Neuronal stem cell (in vitro differentiated cells): ENCODE data around the gene PTGS2. TPM values are rescaled to one million over a fixed set of nuclear protein-coding genes. Genes with fewer than 3 reads are reported as not detected.

Experiments
- DNase-seq: peaks from one replicate; pipeline ENCODE4 v3.0.0-alpha.2; 2013; ENCODE audit warnings: low spot score
- H2AFZ ChIP-seq: one replicate; pipeline ENCODE4 v1.6.1; 2013; ENCODE audit warnings: mild to moderate bottlenecking, low read length, inconsistent platforms
- H2AK5ac ChIP-seq: 2 replicates; pipeline ENCODE4 v1.6.1; 2013; ENCODE audit warnings: low read depth, mild to moderate bottlenecking, inconsistent platforms, low read length, moderate library complexity, mixed read lengths
- H2BK120ac ChIP-seq: 2 replicates; pipeline ENCODE4 v1.6.1; 2013; ENCODE audit warnings: low read depth, mild to moderate bottlenecking, inconsistent platforms, low read length, moderate library complexity, mixed read lengths
- H2BK12ac ChIP-seq: one replicate; pipeline ENCODE4 v1.6.1; 2013; ENCODE audit warnings: low read length, inconsistent platforms
- H2BK15ac ChIP-seq: 2 replicates; pipeline ENCODE4 v1.6.1; 2013; ENCODE audit warnings: mild to moderate bottlenecking, low read length, inconsistent platforms, mixed read lengths
- H2BK5ac ChIP-seq: one replicate; pipeline ENCODE4 v1.6.1; 2013; ENCODE audit warnings: inconsistent platforms, mild to moderate bottlenecking, low read length, moderate library complexity
- H3K14ac ChIP-seq: one replicate; pipeline ENCODE4 v1.6.1; 2013; ENCODE audit warnings: low read length, inconsistent platforms
- H3K18ac ChIP-seq: 2 replicates; pipeline ENCODE4 v1.6.1; 2013; ENCODE audit warnings: low read length, inconsistent platforms
- H3K23ac ChIP-seq: 2 replicates; pipeline ENCODE4 v1.6.1; 2013; ENCODE audit warnings: low read depth, mild to moderate bottlenecking, mixed read lengths, low read length, inconsistent platforms; ENCODE audit not compliant: poor library complexity
- H3K27ac ChIP-seq: replicated peaks from 3 replicates; pipeline ENCODE4 v1.5.1; 2013; ENCODE audit warnings: low read length, inconsistent platforms
- H3K27me3 ChIP-seq, 3 experiments: 2 replicates each; pipeline ENCODE4 v1.6.1; 2013; ENCODE audit warnings: low read length in 3 of 3, mild to moderate bottlenecking in 2 of 3, inconsistent platforms in 1 of 3, low read depth in 1 of 3, mixed read lengths in 1 of 3, moderate library complexity in 1 of 3; ENCODE audit not compliant: control insufficient read depth in 3 of 3, insufficient read depth in 3 of 3
- H3K36me3 ChIP-seq, 2 donors: replicated peaks in 1 of 2; 2 replicates each; pipeline ENCODE4 v1.6.1; 2013; ENCODE audit warnings: low read length in 2 of 2; ENCODE audit not compliant: control insufficient read depth in 2 of 2, insufficient read depth in 2 of 2
- H3K4ac ChIP-seq: 2 replicates; pipeline ENCODE4 v1.6.1; 2013; ENCODE audit warnings: inconsistent platforms, mild to moderate bottlenecking, low read length, moderate library complexity
- H3K4me1 ChIP-seq, 2 donors: 1 replicate in 1 of 2; 2 replicates in 1 of 2; pipeline ENCODE4 v1.6.1; 2013; ENCODE audit warnings: low read length in 2 of 2, low read depth in 1 of 2; ENCODE audit not compliant: control insufficient read depth in 2 of 2, insufficient read depth in 1 of 2
- H3K4me2 ChIP-seq: one replicate; pipeline ENCODE4 v1.6.1; 2013; ENCODE audit warnings: mild to moderate bottlenecking, low read length, inconsistent platforms; ENCODE audit not compliant: insufficient read depth, poor library complexity, severe bottlenecking
- H3K4me3 ChIP-seq, 2 donors: 2 replicates each; pipeline ENCODE4 v1.5.1; 2013; ENCODE audit warnings: low read length in 2 of 2, mild to moderate bottlenecking in 2 of 2, inconsistent platforms in 1 of 2, moderate library complexity in 1 of 2
- H3K79me1 ChIP-seq: one replicate; pipeline ENCODE4 v1.6.1; 2013; ENCODE audit warnings: low read depth, mild to moderate bottlenecking, inconsistent platforms, low read length, moderate library complexity
- H3K9ac ChIP-seq: one replicate; pipeline ENCODE4 v1.6.1; 2013; ENCODE audit warnings: mild to moderate bottlenecking, low read depth, low read length, inconsistent platforms; ENCODE audit not compliant: poor library complexity
- H3K9me3 ChIP-seq, 2 donors: replicated peaks in 1 of 2; 2 replicates each; pipeline versions ENCODE3 to v1.6.1; 2013; ENCODE audit warnings: low read length in 2 of 2, mild to moderate bottlenecking in 2 of 2, inconsistent platforms in 1 of 2, low read depth in 1 of 2, mixed read lengths in 1 of 2, moderate library complexity in 1 of 2; ENCODE audit not compliant: control insufficient read depth in 2 of 2, insufficient read depth in 1 of 2
- H4K8ac ChIP-seq: one replicate; pipeline ENCODE4 v1.6.1; 2013; ENCODE audit warnings: low read depth, mild to moderate bottlenecking, inconsistent platforms, low read length, moderate library complexity
- H4K91ac ChIP-seq: one replicate; pipeline ENCODE4 v1.6.1; 2013; ENCODE audit warnings: low read length, low read depth, mild to moderate bottlenecking, inconsistent platforms; ENCODE audit not compliant: poor library complexity
- WGBS, 2 donors: extraction: QIAGEN DNeasy Blood & Tissue Kit; methylation state at CpG; one replicate each; pipeline ENCODE4 v1.1.7; 2013; ENCODE audit warnings: missing lambda C conversion rate in 2 of 2, mixed read lengths in 1 of 2; ENCODE audit not compliant: insufficient read length in 2 of 2, insufficient replicate concordance in 1 of 2; ENCODE audit errors: extremely low coverage in 2 of 2; 5-methylcytosine and 5-hydroxymethylcytosine counted together
- polyA plus RNA-seq, 2 experiments: library from polyadenylated mRNA; stranded (reverse); fragments of 200-250 nt; gene quantifications; one replicate each; pipeline ENCODE4 v1.2.3, GENCODE V29; 2013

Gene PTGS2
- 0.01 TPM for polyA plus RNA-seq (2013, experiment 1 of 2)
- under 0.01 TPM for polyA plus RNA-seq (2013, experiment 2 of 2)

- H3K9me3 ChIP-seq = no peaks in the 10 kb centered on the region
Measured at GRCh38 chr1:186680245-186681061, at the start of gene PTGS2. PTGS2 (minus strand) TSS chr1:186680423; CDS start chr1:186680290, 133 bp downstream.

GRCh38 chr1:186722711-186723309, 42.6 kb upstream of the PTGS2 start:
- H3K9me3 ChIP-seq = no peaks in the 10 kb centered on the region
- no peak overlapping the region for H2BK15ac ChIP-seq
- no peak overlapping the region for H2BK120ac ChIP-seq
- H3K4me2 ChIP-seq = no peak overlapping the region
- H3K4me3 ChIP-seq = no peak overlapping the region
- H3K27ac ChIP-seq = no peak overlapping the region
- H3K79me1 ChIP-seq = no peaks in the 10 kb centered on the region
- H3K4me1 ChIP-seq = no peaks in the 10 kb centered on the region
- H3K14ac ChIP-seq = no peak overlapping the region
- no peak overlapping the region for H4K8ac ChIP-seq
- H3K27me3 ChIP-seq = no peaks in the 10 kb centered on the region
- no peak overlapping the region for H3K4ac ChIP-seq
- no CpG with 5 or more reads among the region's 3 CpGs for WGBS, 2 donors
- no peak overlapping the region for H3K9ac ChIP-seq
- no peak overlapping the region for H2AK5ac ChIP-seq
- no peak overlapping the region for H2BK5ac ChIP-seq
- no peak overlapping the region for H2AFZ ChIP-seq
- H2BK12ac ChIP-seq = no peak overlapping the region
- no peaks in the 10 kb centered on the region for H3K36me3 ChIP-seq
- H4K91ac ChIP-seq = no peak overlapping the region
- H3K18ac ChIP-seq = no peak overlapping the region
- H3K23ac ChIP-seq = no peak overlapping the region
- DNase-seq = peak; percentile 6

More at GRCh38 chr1:186680245-186681061, at the start of gene PTGS2:
- Histone ChIP-seq H4K8ac (no peak within 1 kb of the TSS), H3K18ac (peak within 1 kb of the TSS; percentile 1), H2AFZ (peak within 1 kb of the TSS; percentile 87), H3K4ac (no peak within 1 kb of the TSS), H3K27me3 (peaks cover 0 to 50% (median 12%) of the 10 kb centered on the region in 3 experiments), H3K4me3 (peak within 1 kb of the TSS in 1 of 2 donors; percentile 76), H3K9ac (no peak within 1 kb of the TSS), H3K36me3 (no peaks in the 10 kb centered on the region), H3K4me1 (no peaks in the 10 kb centered on the region), H3K4me2 (peak within 1 kb of the TSS; percentile 68), H3K79me1 (no peaks in the 10 kb centered on the region), H2BK5ac (no peak within 1 kb of the TSS), H3K27ac (no peak within 1 kb of the TSS), H3K14ac (no peak within 1 kb of the TSS), H2BK120ac (no peak within 1 kb of the TSS), H2BK12ac (no peak within 1 kb of the TSS), H3K23ac (no peak within 1 kb of the TSS), H4K91ac (no peak within 1 kb of the TSS), H2AK5ac (no peak within 1 kb of the TSS), H2BK15ac (no peak within 1 kb of the TSS)
- peak; percentile 56 for DNase-seq
- no CpG with 5 or more reads among the region's 52 CpGs for WGBS, 2 donors

GRCh38 chr1:186717286-186717685, 37.1 kb upstream of the PTGS2 start:
- H3K27me3 ChIP-seq = no peaks in the 10 kb centered on the region
- H3K4me2 ChIP-seq = no peak overlapping the region
- H3K9me3 ChIP-seq = no peaks in the 10 kb centered on the region
- WGBS, 2 donors = no CpG with 5 or more reads among the region's 2 CpGs
- no peaks in the 10 kb centered on the region for H3K4me1 ChIP-seq
- no peak overlapping the region for H2BK5ac ChIP-seq
- H3K36me3 ChIP-seq = no peaks in the 10 kb centered on the region
- H3K27ac ChIP-seq = no peak overlapping the region
- H3K14ac ChIP-seq = no peak overlapping the region
- H2BK12ac ChIP-seq = no peak overlapping the region
- no peak overlapping the region for H2AFZ ChIP-seq
- H4K8ac ChIP-seq = no peak overlapping the region
- H3K79me1 ChIP-seq = no peaks in the 10 kb centered on the region
- no peak for DNase-seq
- H4K91ac ChIP-seq = no peak overlapping the region
- no peak overlapping the region for H2BK15ac ChIP-seq
- H2AK5ac ChIP-seq = no peak overlapping the region
- no peak overlapping the region for H3K4me3 ChIP-seq
- H2BK120ac ChIP-seq = no peak overlapping the region
- H3K23ac ChIP-seq = no peak overlapping the region
- H3K18ac ChIP-seq = no peak overlapping the region
- H3K4ac ChIP-seq = no peak overlapping the region
- H3K9ac ChIP-seq = no peak overlapping the region
